Neural cell (in vitro differentiated cells): Measurements from ENCODE around the gene KRTAP2-1. TPM values are rescaled to one million over a fixed set of nuclear protein-coding genes. Genes with fewer than 3 reads are reported as not detected.

ENCODE experiments used
- H2AFZ ChIP-seq: fragments of 200-600, 300-800 bp; sonication (generic), shearing (Covaris generic); 2 replicates; pipeline ENCODE4 v1.6.0; 2014; ENCODE audit warnings: low read depth, mild to moderate bottlenecking, antibody characterized with exemption, low read length, moderate library complexity
- H3F3A ChIP-seq: fragments of 200-600 bp; shearing (Covaris generic); 2 replicates; pipeline ENCODE4 v1.6.1; 2016; ENCODE audit warnings: mild to moderate bottlenecking, moderate library complexity, mixed read lengths, antibody characterized with exemption, low read length; ENCODE audit not compliant: insufficient read depth, poor library complexity, severe bottlenecking
- H3K27ac ChIP-seq: fragments of 200-600, 300-800 bp; sonication (generic), shearing (Covaris generic); 2 replicates; pipeline ENCODE4 v1.5.1; 2014; ENCODE audit warnings: mild to moderate bottlenecking, low read length, moderate library complexity
- H3K27me3 ChIP-seq: fragments of 300-800, 200-600 bp; sonication (generic), shearing (Covaris generic); 2 replicates; pipeline ENCODE4 v1.6.0; 2014; ENCODE audit warnings: mild to moderate bottlenecking, low read depth, low read length, moderate library complexity; ENCODE audit not compliant: insufficient read depth
- H3K36me3 ChIP-seq: fragments of 300-800, 200-600 bp; sonication (generic), shearing (Covaris generic); 2 replicates; pipeline ENCODE4 v1.5.1; 2014; ENCODE audit warnings: mild to moderate bottlenecking, antibody characterized with exemption, low read length, moderate library complexity; ENCODE audit not compliant: insufficient read depth
- H3K4me2 ChIP-seq: fragments of 300-800, 200-600 bp; sonication (generic), shearing (Covaris generic); 2 replicates; pipeline ENCODE4 v1.6.0; 2014; ENCODE audit warnings: mild to moderate bottlenecking, low read length
- H3K4me3 ChIP-seq: fragments of 300-800, 200-600 bp; sonication (generic), shearing (Covaris generic); 2 replicates; pipeline ENCODE4 v1.5.1; 2014; ENCODE audit warnings: mild to moderate bottlenecking, low read length, moderate library complexity
- H3K79me2 ChIP-seq: fragments of 200-600 bp; shearing (Covaris generic); replicated peaks from 2 replicates; pipeline ENCODE4 v1.6.0; 2014; ENCODE audit warnings: mild to moderate bottlenecking, low read length, moderate library complexity; ENCODE audit not compliant: insufficient read depth
- H3K9ac ChIP-seq: fragments of 300-800, 200-600 bp; sonication (generic), shearing (Covaris generic); 2 replicates; pipeline ENCODE4 v1.6.1; 2016; ENCODE audit warnings: mild to moderate bottlenecking, low read length, mixed read lengths
- H3K9me2 ChIP-seq: fragments of 200-600 bp; shearing (Covaris generic); 2 replicates; pipeline ENCODE4 v1.6.1; 2016; ENCODE audit warnings: mild to moderate bottlenecking, low read length, mixed read lengths; ENCODE audit not compliant: insufficient read depth
- H3K9me3 ChIP-seq: fragments of 200-600, 300-800 bp; sonication (generic), shearing (Covaris generic); 2 replicates; pipeline ENCODE4 v1.6.1; 2016; ENCODE audit warnings: mild to moderate bottlenecking, mixed run types, low read length, moderate library complexity, mixed read lengths
- H4K20me1 ChIP-seq: fragments of 200-600 bp; shearing (Covaris generic); 2 replicates; pipeline ENCODE4 v1.6.1; 2016; ENCODE audit warnings: mild to moderate bottlenecking, mixed run types; ENCODE audit not compliant: insufficient read depth
- EP300 ChIP-seq: fragments of 450-650 bp; conservative IDR thresholded peaks from 2 replicates; pipeline ENCODE4 v1.6.1; 2014; ENCODE audit warnings: antibody characterized with exemption, mild to moderate bottlenecking, moderate library complexity; ENCODE audit not compliant: poor library complexity, severe bottlenecking
- EZH2 ChIP-seq: fragments of 200-600, 300-800 bp; shearing (Covaris generic), sonication (generic); IDR thresholded peaks from 2 replicates; pipeline ENCODE4 v1.6.1; 2014; ENCODE audit warnings: antibody characterized with exemption, low read length, borderline replicate concordance, mild to moderate bottlenecking; ENCODE audit not compliant: insufficient read depth, poor library complexity, severe bottlenecking
- MXI1 ChIP-seq: fragments of 450-650 bp; conservative IDR thresholded peaks from 2 replicates; pipeline ENCODE4 v1.6.1; 2014; ENCODE audit warnings: antibody characterized with exemption, mild to moderate bottlenecking; ENCODE audit not compliant: poor library complexity, severe bottlenecking
- POLR2AphosphoS5 ChIP-seq: IDR thresholded peaks from 2 replicates; pipeline ENCODE4 v1.6.1; 2012
- RAD21 ChIP-seq: fragments of 450-650 bp; conservative IDR thresholded peaks from 2 replicates; pipeline ENCODE4 v1.6.1; 2014; ENCODE audit warnings: antibody characterized with exemption, mild to moderate bottlenecking, moderate library complexity
- SMC3 ChIP-seq: fragments of 450-650 bp; conservative IDR thresholded peaks from 2 replicates; pipeline ENCODE4 v1.6.1; 2014; ENCODE audit warnings: antibody characterized with exemption, mild to moderate bottlenecking, moderate library complexity; ENCODE audit not compliant: poor library complexity
- TAF1 ChIP-seq: IDR thresholded peaks from 2 replicates; pipeline ENCODE4 v1.6.1; 2012; ENCODE audit warnings: low read depth
- polyA plus RNA-seq: library from polyadenylated mRNA; depleted of rRNA; stranded (reverse); fragments of >200 nt; gene quantifications from 2 replicates; pipeline ENCODE4 v1.2.3, GENCODE V29; 2014
- TF ChIP-seq, protein P1 (sequence below): fragments of 450-650 bp; IDR thresholded peaks from 2 replicates; pipeline ENCODE4 v1.5.1; 2014; ENCODE audit warnings: antibody characterized with exemption, mild to moderate bottlenecking, moderate library complexity; ENCODE audit not compliant: poor library complexity, severe bottlenecking
- TF ChIP-seq, protein P2 (sequence below): IDR thresholded peaks from 2 replicates; pipeline ENCODE4 v1.6.1; 2012; ENCODE audit warnings: borderline replicate concordance

The KRTAP2-1 gene
- polyA plus RNA-seq, 1 donor from 2014 or later: not detected

- Histone ChIP-seq H3K9me3 (no peaks in the 10 kb centered on the region), H3K9ac (no peak overlapping the region), H3K27ac (no peak overlapping the region), H3K4me3 (no peak overlapping the region), H3K4me2 (no peak overlapping the region), H3K9me2 (no peaks in the 10 kb centered on the region), H3F3A (no peaks in the 10 kb centered on the region), H2AFZ (no peak overlapping the region), H3K79me2 (no peaks in the 10 kb centered on the region), H3K27me3 (no peaks in the 10 kb centered on the region), H3K36me3 (no peaks in the 10 kb centered on the region), H4K20me1 (no peaks in the 10 kb centered on the region)
- no peak for TF ChIP-seq RAD21
These were observed 31.7 kb downstream of the KRTAP2-1 start for GRCh38 chr17:41015454-41015853.

- Histone ChIP-seq H3K4me2 (no peak overlapping the region), H3K27ac (no peak overlapping the region), H3K27me3 (no peaks in the 10 kb centered on the region)
These were observed 33.5 kb downstream of the KRTAP2-1 start for GRCh38 chr17:41013606-41014005.

GRCh38 chr17:41013181-41013580 lies 33.9 kb downstream of the KRTAP2-1 start:
- no peaks in the 10 kb centered on the region for H4K20me1 ChIP-seq
- no peak overlapping the region for H3K9ac ChIP-seq
- H2AFZ ChIP-seq: no peak overlapping the region
- no peaks in the 10 kb centered on the region for H3F3A ChIP-seq
- no peak overlapping the region for H3K4me2 ChIP-seq
- no peaks in the 10 kb centered on the region for H3K27me3 ChIP-seq
- H3K9me2 ChIP-seq: no peaks in the 10 kb centered on the region
- no peak overlapping the region for H3K4me3 ChIP-seq
- no peaks in the 10 kb centered on the region for H3K36me3 ChIP-seq
- no peaks in the 10 kb centered on the region for H3K79me2 ChIP-seq
- H3K9me3 ChIP-seq: no peaks in the 10 kb centered on the region
- H3K27ac ChIP-seq: no peak overlapping the region
- TF ChIP-seq EZH2: no peak
- no peak for TF ChIP-seq TAF1
- TF ChIP-seq, protein P1, sequence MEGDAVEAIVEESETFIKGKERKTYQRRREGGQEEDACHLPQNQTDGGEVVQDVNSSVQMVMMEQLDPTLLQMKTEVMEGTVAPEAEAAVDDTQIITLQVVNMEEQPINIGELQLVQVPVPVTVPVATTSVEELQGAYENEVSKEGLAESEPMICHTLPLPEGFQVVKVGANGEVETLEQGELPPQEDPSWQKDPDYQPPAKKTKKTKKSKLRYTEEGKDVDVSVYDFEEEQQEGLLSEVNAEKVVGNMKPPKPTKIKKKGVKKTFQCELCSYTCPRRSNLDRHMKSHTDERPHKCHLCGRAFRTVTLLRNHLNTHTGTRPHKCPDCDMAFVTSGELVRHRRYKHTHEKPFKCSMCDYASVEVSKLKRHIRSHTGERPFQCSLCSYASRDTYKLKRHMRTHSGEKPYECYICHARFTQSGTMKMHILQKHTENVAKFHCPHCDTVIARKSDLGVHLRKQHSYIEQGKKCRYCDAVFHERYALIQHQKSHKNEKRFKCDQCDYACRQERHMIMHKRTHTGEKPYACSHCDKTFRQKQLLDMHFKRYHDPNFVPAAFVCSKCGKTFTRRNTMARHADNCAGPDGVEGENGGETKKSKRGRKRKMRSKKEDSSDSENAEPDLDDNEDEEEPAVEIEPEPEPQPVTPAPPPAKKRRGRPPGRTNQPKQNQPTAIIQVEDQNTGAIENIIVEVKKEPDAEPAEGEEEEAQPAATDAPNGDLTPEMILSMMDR: no peak
- no peak for TF ChIP-seq POLR2AphosphoS5
- TF ChIP-seq, protein P2, sequence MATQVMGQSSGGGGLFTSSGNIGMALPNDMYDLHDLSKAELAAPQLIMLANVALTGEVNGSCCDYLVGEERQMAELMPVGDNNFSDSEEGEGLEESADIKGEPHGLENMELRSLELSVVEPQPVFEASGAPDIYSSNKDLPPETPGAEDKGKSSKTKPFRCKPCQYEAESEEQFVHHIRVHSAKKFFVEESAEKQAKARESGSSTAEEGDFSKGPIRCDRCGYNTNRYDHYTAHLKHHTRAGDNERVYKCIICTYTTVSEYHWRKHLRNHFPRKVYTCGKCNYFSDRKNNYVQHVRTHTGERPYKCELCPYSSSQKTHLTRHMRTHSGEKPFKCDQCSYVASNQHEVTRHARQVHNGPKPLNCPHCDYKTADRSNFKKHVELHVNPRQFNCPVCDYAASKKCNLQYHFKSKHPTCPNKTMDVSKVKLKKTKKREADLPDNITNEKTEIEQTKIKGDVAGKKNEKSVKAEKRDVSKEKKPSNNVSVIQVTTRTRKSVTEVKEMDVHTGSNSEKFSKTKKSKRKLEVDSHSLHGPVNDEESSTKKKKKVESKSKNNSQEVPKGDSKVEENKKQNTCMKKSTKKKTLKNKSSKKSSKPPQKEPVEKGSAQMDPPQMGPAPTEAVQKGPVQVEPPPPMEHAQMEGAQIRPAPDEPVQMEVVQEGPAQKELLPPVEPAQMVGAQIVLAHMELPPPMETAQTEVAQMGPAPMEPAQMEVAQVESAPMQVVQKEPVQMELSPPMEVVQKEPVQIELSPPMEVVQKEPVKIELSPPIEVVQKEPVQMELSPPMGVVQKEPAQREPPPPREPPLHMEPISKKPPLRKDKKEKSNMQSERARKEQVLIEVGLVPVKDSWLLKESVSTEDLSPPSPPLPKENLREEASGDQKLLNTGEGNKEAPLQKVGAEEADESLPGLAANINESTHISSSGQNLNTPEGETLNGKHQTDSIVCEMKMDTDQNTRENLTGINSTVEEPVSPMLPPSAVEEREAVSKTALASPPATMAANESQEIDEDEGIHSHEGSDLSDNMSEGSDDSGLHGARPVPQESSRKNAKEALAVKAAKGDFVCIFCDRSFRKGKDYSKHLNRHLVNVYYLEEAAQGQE: no peak

More at GRCh38 chr17:41013606-41014005, 33.5 kb downstream of the KRTAP2-1 start:
- Histone ChIP-seq H3K36me3 (no peaks in the 10 kb centered on the region), H3K9me2 (no peaks in the 10 kb centered on the region), H2AFZ (no peak overlapping the region), H3K79me2 (no peaks in the 10 kb centered on the region), H3F3A (no peaks in the 10 kb centered on the region), H3K4me3 (no peak overlapping the region), H3K9ac (no peak overlapping the region), H3K9me3 (no peaks in the 10 kb centered on the region), H4K20me1 (no peaks in the 10 kb centered on the region)
- TF ChIP-seq, protein P1: no peak
- no peak for TF ChIP-seq TAF1
- TF ChIP-seq, protein P2: no peak
- no peak for TF ChIP-seq EZH2
- no peak for TF ChIP-seq POLR2AphosphoS5
- no peak for TF ChIP-seq SMC3
- no peak for TF ChIP-seq EP300
- no peak for TF ChIP-seq RAD21
- TF ChIP-seq MXI1: no peak
